GM19467 (cell line): Measurements from ENCODE around the gene PNPLA5.

Experiments used
- ATAC-seq: cut with Tn5 transposase; IDR thresholded peaks from one replicate; pipeline ENCODE4 v1.9.1; 2021; ENCODE audit warnings: mild to moderate bottlenecking, moderate library complexity; ENCODE audit not compliant: unreplicated experiment

Gene PNPLA5

DNA sequence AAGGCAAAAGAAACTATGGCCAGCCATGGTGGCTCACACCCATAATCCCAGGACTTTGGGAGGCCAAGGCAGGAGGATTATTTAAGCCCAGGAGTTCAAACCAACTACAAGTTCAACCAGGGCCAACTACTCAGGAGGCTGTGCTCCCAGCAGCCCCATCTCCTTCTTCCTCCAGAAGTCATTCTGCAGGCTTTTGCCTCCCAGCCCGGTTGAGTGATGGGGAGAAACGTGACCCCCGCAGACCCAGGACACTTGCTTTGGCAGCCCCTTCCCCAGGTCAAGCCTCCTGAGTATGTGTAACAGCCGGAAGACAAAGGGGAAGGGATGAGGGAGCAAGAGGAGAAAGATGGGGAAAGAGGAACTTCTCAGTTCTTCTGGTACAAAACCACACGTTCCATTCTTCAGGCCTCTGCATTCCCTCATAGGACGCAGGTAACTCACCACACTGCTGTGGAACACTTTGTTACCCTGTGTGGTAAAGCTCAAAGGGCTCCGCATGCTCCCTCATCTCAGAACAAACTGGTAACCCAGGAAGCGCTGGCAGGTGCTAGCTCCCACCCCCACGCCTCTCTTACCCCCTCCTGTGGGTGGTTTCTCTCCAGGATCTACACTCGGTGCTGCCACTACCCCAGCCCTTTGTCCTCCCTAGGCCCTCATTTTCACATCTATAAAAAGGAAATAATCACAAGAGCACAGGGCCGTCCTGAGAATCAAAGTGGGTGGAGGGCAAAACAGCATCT, 33.5 kb downstream of the PNPLA5 start:
- no peak for ATAC-seq

- ATAC-seq: no peak
Measured at GRCh38 chr22:43857367-43857766, 34.4 kb downstream of the PNPLA5 start.

DNA sequence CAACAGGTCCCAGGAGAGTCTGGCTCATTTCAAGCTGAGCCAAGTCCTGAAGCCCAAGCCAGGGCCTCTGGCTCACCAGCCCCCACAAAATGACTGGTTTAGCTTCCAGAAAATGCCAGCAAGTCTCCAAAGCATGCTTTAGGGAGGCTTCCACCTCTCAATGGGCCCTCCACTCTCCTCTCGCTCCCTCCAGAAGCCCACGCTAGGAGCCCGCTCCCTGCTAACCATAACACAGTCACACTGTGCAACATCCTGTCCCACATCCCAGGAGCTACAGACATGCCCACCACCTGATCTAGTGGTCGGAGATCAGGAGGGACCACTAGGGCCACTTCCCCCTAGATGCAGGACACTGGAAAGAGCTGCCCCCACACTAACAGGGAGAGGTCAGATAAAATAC, 36.4 kb downstream of the PNPLA5 start:
- no peak for ATAC-seq

- ATAC-seq: no peak
Measured at GRCh38 chr22:43854786-43855271, 37.0 kb downstream of the PNPLA5 start.

- no peak for ATAC-seq
Measured at GRCh38 chr22:43854121-43854785, 37.6 kb downstream of the PNPLA5 start.

DNA sequence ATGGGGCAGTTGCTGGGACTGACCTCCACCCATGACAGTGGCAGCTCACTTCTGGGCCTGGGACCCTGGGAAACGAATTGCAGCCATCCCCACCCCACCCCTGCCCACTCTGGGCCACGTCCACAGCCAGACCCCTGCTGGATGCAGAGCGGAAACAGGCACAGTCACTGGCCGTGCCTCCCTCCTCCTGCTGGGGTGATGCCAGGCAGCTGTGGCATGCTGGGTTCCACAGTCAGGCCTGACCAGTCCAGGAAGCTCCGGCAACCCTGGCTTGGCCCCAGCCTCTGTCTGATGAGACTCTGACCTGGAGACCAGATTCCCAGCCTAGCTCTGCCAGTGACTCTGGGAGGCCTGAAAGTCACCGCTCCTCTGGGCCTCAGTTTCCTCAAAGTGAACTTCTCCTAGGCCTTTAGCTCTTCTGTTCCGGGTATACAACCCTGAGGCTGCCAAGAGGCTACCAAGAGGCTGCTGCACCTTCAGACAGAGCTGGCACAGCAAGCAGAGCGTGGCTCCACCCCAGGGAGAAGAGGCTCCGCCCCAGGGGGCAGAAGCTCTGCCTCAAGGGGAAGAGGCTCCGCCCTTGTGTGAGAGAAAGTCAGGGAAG, 38.4 kb downstream of the PNPLA5 start:
- no peak for ATAC-seq

DNA sequence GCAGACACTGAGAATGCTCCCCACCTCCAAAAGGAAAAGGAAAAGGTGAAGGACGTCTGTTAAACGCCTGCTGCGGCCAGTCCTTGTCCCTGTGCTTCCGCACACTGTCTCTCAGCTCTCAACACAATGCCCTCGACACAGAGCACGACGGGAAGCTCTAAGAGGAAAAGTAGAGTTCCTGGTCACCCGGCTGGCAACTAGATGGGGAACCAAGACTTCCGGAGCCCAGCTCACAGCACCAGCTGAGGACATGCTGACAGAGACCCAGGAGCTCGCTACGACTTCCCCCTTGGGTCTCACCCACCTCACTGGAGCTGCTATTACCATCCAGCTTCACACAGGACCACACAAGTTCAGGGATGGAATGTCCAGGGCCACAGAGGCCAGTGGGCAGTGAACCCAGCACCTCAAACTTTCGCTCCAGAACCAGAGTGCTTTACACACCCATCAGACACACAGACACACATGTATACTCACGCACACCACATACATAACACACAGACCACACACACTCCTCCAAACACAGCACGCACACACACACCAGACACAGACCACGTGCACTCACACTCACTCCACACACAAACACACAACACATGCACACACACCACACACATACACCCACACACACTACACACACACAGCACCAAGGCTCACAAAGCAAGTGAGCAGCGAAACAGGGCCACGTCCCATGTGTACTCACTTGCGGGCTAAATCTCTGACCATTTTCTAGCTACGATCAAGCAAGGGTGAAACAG, 39.1 kb downstream of the PNPLA5 start:
- no peak for ATAC-seq

DNA sequence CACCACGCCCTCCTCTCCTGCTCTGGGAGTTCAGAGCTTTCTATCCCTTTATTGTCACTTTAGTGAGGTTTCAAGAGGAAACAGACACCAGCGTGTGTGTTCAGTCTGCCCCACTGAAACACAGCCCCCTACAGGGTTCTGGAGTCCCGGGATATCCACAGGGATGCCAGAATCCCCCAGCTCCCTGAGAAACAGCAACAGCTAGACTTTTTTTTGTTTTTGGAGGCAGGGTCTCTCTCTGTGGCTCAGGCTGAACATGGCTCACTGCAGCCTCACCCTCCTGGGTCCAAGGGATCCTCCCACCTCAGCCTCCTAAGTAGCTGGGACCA, 39.9 kb downstream of the PNPLA5 start:
- no peak for ATAC-seq

GRCh38 chr22:43851058-43851978, 40.5 kb downstream of the PNPLA5 start:
- ATAC-seq: no peak

DNA sequence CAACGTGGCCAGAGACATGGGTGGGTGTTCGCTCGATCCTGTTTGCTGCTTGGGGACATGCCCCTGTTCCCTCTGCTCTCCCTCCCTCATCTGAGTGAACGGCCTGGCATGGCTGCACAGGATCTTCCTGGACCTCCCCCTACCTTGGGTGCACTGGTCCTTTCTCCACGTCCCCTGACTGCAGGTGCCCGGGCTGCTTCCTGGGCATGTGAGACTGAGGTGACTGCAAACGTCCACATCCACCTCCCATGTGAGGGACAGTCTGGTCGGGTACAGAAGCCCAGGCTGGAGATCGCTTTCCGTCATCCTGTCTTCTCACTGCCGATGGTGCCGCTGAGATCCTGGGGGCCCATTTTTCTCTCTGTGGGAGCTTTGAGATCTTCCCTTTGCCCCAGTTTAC, 41.3 kb downstream of the PNPLA5 start:
- ATAC-seq: no peak

GRCh38 chr22:43849731-43850130, 42.1 kb downstream of the PNPLA5 start:
- no peak for ATAC-seq

GRCh38 chr22:43848366-43849171, 43.2 kb downstream of the PNPLA5 start:
- ATAC-seq: no peak

- no peak for ATAC-seq
Measured at GRCh38 chr22:43847376-43848289, 44.2 kb downstream of the PNPLA5 start.

DNA sequence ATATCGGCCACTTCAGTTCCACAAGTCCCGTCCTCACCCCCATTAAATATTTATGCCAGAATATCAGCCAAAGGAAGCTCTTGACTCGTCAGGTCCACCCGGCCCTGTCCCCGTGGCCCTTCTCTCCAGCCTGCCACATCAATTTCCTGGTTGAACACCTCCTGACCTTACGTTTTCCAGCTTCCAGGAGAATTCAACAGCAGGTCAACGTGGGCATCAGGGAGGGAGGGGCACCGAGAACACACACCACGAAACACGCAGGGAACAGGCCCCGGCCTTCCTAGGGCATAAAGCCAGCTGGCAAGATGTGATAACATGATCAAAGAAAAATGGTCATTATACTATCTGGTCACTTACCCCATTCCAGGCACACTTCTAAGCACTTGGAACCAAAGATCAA, 44.8 kb downstream of the PNPLA5 start:
- ATAC-seq: no peak

DNA sequence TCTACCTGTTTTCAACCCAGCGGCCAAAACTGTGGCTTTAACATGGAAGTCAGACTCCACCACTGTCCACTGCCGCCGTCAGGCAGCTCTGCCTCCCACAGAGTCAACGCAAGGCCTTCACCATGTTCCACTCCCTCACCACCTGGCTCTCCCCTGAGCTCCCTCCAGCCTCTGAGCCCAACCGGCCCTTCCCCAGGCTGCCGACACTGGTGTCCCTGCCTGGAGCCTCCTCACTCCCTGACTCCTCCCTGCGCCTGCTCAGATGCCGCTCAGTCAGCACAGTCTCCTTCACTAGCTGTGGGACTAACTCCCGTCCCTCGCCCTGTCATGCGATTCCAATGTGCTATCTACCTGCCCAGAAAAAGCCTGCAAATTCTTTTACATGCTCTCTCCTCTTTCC, 45.8 kb downstream of the PNPLA5 start:
- ATAC-seq: no peak

DNA sequence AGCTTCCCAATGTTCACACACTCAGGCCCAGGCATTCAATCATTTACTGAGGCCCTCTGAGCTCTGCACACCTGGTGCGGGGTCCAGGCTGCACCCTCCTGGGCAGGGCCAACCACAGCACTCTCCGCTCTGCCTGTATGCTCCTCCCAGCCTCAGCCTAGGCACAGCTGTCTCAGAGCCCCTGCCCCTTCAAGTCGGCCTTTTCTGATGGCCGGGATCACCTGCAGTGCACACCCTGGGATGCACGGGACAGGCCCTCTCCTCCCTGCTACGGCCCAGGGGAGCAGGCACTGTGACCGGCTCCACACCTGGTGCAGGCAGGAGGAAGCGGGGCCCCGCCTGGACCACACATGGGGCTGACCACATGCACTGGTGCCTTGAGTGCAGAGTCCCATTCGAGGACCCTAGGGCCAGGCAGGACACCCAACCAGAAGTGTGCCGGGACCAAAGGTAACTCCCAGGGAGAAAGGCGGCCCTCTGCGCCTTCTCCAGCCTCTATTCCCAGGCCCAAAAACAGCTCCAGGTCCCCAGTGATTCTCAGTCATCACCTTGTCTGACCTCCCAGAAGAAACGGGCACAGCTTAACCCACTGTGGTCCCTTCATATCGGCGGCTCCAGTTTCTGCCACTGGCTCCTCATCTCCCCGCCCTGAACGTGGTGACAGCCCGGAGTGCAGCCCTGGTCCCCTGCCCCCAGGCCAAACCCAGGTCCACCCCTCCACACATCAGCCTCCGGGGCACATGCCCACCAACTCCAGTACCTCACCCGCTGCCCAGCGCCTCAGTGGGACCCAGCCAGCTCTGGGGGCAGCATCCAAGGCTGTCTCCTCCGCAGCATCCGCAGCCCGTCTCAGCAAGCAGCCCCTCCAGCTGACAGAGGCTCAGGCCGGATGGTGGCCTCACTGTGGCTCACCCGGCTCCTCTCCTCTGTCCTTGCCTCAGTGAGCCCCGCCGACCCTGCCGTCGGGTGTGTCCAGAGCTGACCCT, 47.0 kb downstream of the PNPLA5 start:
- ATAC-seq: no peak

DNA sequence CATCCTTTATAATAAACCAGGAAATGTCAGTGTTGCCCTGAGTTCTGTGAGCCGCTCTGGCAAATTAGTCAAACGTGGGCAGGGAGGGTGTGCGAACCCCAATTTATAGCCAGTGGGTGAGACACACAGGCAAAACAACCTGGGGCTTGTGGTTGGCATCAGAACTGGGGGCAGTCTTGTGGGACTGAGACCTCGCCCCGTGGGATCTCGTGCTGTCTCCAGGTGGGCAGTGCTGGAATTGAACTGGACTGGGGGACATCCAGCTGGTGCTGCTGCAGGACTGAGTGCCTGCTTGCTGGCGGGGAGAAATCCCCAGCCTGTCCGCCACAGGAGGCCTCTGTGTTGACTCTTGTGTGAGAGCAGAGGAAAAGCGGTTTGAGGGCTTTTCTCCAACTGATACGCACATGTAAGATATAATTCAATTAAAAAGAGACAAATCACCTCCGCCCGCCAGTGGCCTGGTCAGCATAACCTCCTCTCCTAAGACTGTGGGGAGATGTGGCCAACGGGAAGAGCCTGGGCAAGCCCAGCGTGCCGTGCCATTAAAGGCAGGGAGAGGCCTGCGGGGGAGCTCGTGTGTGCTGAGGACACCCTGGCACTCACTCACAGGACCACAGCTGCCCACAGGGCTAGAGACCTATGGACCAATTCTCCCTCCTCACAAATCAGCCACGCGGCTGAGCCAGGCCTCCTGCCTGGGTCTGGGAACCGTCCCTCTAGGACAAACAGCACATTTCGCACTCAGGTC, 47.9 kb downstream of the PNPLA5 start:
- no peak for ATAC-seq
